PC-9 (cell line): ENCODE data around the gene SUPT5H.

Experiments
- EZH2 ChIP-seq: fragments of 200-600 bp; sonication (generic); IDR thresholded peaks from 2 replicates; pipeline ENCODE4 v1.8.0; 2017; ENCODE audit warnings: antibody characterized with exemption, low read depth
- TF ChIP-seq, protein P1 (sequence below): fragments of 200-600 bp; sonication (generic); conservative IDR thresholded peaks from 2 replicates; pipeline ENCODE4 v1.6.1; 2017; ENCODE audit warnings: mixed run types, antibody characterized with exemption, mild to moderate bottlenecking, moderate library complexity

DNA sequence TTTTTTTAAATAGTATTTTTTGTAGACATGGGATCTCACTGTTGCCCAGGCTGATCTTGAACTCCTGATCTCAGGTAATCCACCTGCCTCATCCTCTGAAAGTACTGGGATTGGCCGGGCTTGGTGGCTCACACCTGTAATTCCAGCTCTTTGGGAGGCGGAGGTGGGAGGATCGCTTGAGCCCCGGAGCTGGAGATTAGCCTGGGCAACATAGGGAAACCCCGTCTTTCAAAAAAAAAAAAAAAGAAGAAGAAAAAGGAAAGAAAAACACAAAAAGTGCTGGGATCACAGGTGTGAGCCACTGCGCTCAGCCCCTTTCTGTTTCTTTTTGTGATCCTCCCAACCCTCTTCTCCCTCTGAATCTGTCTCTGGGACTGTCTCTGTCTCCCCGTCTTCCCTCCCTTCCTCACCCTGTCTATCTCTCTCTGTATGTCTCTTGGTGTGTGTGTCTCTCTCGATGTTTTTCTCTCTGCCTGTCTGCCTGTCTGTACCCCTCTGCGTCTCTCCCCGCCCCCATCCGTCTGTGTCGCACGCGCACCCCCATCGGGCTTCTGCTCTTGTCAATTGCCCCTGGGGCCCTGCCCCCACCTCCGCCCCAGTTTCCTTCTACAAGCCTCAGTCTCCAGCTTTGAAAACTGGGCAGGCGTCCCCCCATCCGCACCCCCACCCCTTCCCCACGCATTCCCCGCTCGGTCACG is 39.3 kb upstream of the SUPT5H start:
- TF ChIP-seq, protein P1, sequence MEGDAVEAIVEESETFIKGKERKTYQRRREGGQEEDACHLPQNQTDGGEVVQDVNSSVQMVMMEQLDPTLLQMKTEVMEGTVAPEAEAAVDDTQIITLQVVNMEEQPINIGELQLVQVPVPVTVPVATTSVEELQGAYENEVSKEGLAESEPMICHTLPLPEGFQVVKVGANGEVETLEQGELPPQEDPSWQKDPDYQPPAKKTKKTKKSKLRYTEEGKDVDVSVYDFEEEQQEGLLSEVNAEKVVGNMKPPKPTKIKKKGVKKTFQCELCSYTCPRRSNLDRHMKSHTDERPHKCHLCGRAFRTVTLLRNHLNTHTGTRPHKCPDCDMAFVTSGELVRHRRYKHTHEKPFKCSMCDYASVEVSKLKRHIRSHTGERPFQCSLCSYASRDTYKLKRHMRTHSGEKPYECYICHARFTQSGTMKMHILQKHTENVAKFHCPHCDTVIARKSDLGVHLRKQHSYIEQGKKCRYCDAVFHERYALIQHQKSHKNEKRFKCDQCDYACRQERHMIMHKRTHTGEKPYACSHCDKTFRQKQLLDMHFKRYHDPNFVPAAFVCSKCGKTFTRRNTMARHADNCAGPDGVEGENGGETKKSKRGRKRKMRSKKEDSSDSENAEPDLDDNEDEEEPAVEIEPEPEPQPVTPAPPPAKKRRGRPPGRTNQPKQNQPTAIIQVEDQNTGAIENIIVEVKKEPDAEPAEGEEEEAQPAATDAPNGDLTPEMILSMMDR: no peak
- no peak for TF ChIP-seq EZH2
